Left ventricle myocardium inferior (tissue), 1 donor: ENCODE results near the gene CNTNAP2. TPM values are rescaled to one million over a fixed set of nuclear protein-coding genes. Genes with fewer than 3 reads are reported as not detected.

Experiments used
- DNase-seq: peaks from one replicate; pipeline ENCODE4 v3.0.0-alpha.2; 2020
- H3K27ac ChIP-seq: fragments of 200-600 bp; replicated peaks from 2 replicates; pipeline ENCODE4 v1.8.0; 2021
- H3K27me3 ChIP-seq: fragments of 200-600 bp; 2 replicates; pipeline ENCODE4 v1.8.0; 2021; ENCODE audit warnings: low read depth
- H3K36me3 ChIP-seq: fragments of 200-600 bp; 2 replicates; pipeline ENCODE4 v1.8.0; 2021
- H3K4me1 ChIP-seq: fragments of 200-600 bp; 2 replicates; pipeline ENCODE4 v1.8.0; 2021
- H3K4me3 ChIP-seq: fragments of 200-600 bp; 2 replicates; pipeline ENCODE4 v1.8.0; 2021; ENCODE audit warnings: mild to moderate bottlenecking, moderate library complexity
- H3K9me3 ChIP-seq: fragments of 200-600 bp; replicated peaks from 2 replicates; pipeline ENCODE4 v1.8.0; 2021
- CTCF ChIP-seq: fragments of 200-600 bp; IDR thresholded peaks from 2 replicates; pipeline ENCODE4 v1.8.0; 2021; ENCODE audit warnings: antibody characterized with exemption, mild to moderate bottlenecking, borderline replicate concordance
- intact Hi-C: fragments of 100-400 bp; cut with micrococcal nuclease; formaldehyde crosslinking; loops from one replicate; pipeline ENCODE4 v1.11.0; 2022
- total RNA-seq: library from RNA; stranded (reverse); fragmentation: NEBNext Ultra II Directional; extraction: Animal tissue kit (Norgen Biotek cat#: 25700); gene quantifications from one replicate; pipeline ENCODE4 v1.2.1, GENCODE V29; 2021
- donor health status: DM: no; HTN: yes; CAD: no; lungs with severe emphysema.

The CNTNAP2 gene
- total RNA-seq, 1 donor from 2014 or later, result 0.99 TPM

DNA sequence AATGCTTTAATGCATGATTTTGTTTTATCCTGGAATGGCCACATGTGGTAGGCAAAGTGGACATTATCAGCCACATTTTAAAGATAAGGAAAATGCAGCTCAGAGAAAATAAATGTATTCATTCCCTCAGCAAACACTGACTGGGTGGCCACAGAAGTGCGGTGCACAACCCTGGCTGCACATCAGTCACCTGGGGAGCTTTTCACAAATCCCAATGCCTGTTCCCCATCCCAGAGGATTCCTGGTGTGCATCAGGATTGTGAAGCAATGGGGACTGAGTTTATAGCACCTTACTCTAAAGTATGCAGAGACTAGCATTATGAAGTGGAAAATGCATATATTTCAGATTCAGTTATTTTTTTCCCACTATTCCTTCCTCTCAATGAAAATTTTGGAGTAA lies 2280.5 kb downstream of the CNTNAP2 start:
- Histone ChIP-seq H3K4me1 (no peaks in the 10 kb centered on the region), H3K4me3 (no peak overlapping the region), H3K9me3 (no peaks in the 10 kb centered on the region), H3K27ac (no peak overlapping the region), H3K27me3 (peaks cover 80% of the 10 kb centered on the region), H3K36me3 (no peaks in the 10 kb centered on the region)
- TF ChIP-seq CTCF, result no peak
- DNase-seq, result no peak
- intact Hi-C loops, result no loop called here

DNA sequence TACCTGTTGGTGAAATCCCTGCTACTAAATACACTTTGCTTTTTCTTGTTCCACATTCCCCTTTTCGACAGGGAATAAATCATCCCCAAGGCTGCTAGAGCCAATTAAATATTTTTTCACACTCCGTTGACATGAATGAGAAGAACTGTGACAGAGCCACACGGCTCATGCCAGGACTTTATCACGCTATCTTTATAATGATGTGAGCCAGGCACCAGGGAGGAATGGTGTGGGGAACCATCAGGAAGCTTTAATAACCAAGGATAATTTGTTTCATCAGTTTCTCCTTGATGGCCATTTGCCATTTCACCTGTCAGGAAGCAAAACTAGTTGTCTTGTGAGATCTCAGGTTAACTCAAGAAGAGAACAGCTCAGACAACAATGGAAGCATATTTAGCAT lies 2280.9 kb downstream of the CNTNAP2 start:
- no peak for DNase-seq
- intact Hi-C loops, result no loop called here
- Histone ChIP-seq H3K4me1 (no peaks in the 10 kb centered on the region), H3K36me3 (no peaks in the 10 kb centered on the region), H3K27ac (no peak overlapping the region), H3K9me3 (no peaks in the 10 kb centered on the region), H3K4me3 (no peak overlapping the region), H3K27me3 (peaks cover 80% of the 10 kb centered on the region)
- TF ChIP-seq CTCF, result no peak

DNA sequence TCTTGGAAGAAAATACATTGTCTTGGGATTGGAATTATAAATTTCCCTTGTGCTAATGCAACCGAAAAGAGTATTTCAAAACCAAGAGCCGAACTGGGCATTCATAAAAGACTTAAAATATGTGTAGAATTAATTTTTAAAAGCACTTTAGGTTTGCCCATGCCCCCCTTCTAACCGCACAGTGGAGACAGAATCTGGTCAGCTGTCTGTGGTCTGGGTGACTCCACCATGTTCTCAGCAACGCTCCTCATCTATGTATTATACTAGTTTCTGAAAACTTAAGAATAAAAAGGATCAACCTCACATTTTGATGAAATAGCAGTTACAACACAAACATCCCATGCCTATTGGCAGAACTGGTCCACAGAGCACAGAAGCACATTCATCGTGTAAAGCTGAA lies 2281.4 kb downstream of the CNTNAP2 start:
- H3K27ac ChIP-seq, result no peak overlapping the region
- peaks cover 84% of the 10 kb centered on the region for H3K27me3 ChIP-seq
- no peaks in the 10 kb centered on the region for H3K4me1 ChIP-seq
- H3K9me3 ChIP-seq, result no peaks in the 10 kb centered on the region
- no peaks in the 10 kb centered on the region for H3K36me3 ChIP-seq
- intact Hi-C loops, result no loop called here
- no peak overlapping the region for H3K4me3 ChIP-seq
- TF ChIP-seq CTCF, result no peak
- no peak for DNase-seq

GRCh38 chr7:148398844-148399365 lies 2282.3 kb downstream of the CNTNAP2 start:
- H3K36me3 ChIP-seq, result no peaks in the 10 kb centered on the region
- intact Hi-C loops, result no loop called here
- no peak for TF ChIP-seq CTCF
- no peak for DNase-seq
- no peaks in the 10 kb centered on the region for H3K4me1 ChIP-seq
- H3K9me3 ChIP-seq, result no peaks in the 10 kb centered on the region
- H3K4me3 ChIP-seq, result no peak overlapping the region
- peaks cover 88% of the 10 kb centered on the region for H3K27me3 ChIP-seq
- H3K27ac ChIP-seq, result no peak overlapping the region

DNA sequence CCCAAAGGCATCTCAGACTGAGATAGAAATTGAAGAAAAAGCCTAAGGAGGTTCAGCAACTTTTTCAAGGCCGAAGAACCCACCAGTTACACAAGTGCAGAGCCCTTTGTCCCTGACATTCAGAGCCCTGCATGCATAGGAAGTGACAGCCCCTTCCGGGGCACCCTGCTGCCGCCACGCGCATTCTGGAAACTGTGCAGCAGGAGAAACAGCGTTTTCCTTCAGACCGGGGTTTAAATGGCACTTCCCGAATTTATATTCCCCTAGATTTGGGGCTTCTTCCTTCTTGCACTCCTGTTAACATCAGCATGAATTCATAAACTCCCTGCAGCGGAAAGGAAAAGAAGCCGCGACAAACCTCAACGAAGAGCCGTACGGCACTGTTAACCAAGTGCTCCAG lies 2283.5 kb downstream of the CNTNAP2 start:
- intact Hi-C loops, result no loop called here
- Histone ChIP-seq H3K27me3 (peaks cover 76% of the 10 kb centered on the region), H3K36me3 (no peaks in the 10 kb centered on the region), H3K4me1 (no peaks in the 10 kb centered on the region), H3K4me3 (no peak overlapping the region), H3K27ac (no peak overlapping the region), H3K9me3 (no peaks in the 10 kb centered on the region)
- no peak for TF ChIP-seq CTCF
- no peak for DNase-seq
